Endothelial cell (in vitro differentiated cells): ENCODE data around the gene KIAA2012. TPM values are rescaled to one million over a fixed set of nuclear protein-coding genes. Genes with fewer than 3 reads are reported as not detected.

Experiments
- DNase-seq: peaks from one replicate; pipeline ENCODE4 v3.0.0; 2021; ENCODE audit warnings: low spot score
- H3K27ac Mint-ChIP-seq: one replicate; pipeline ENCODE4 v1.8.0; 2021; ENCODE audit warnings: mixed read lengths, inconsistent platforms; ENCODE audit not compliant: unreplicated experiment
- H3K27me3 Mint-ChIP-seq: one replicate; pipeline ENCODE4 v1.8.0; 2021; ENCODE audit warnings: mild to moderate bottlenecking, moderate library complexity, mixed read lengths, inconsistent platforms; ENCODE audit not compliant: unreplicated experiment
- H3K36me3 Mint-ChIP-seq: one replicate; pipeline ENCODE4 v1.8.0; 2021; ENCODE audit warnings: mild to moderate bottlenecking, low read depth, mixed read lengths, inconsistent platforms; ENCODE audit not compliant: unreplicated experiment
- H3K4me1 Mint-ChIP-seq: one replicate; pipeline ENCODE4 v1.8.0; 2021; ENCODE audit warnings: mild to moderate bottlenecking, mixed read lengths, inconsistent platforms; ENCODE audit not compliant: unreplicated experiment
- H3K4me3 Mint-ChIP-seq: one replicate; pipeline ENCODE4 v1.8.0; 2021; ENCODE audit warnings: mild to moderate bottlenecking, mixed read lengths, inconsistent platforms; ENCODE audit not compliant: unreplicated experiment
- H3K9me3 Mint-ChIP-seq: one replicate; pipeline ENCODE4 v1.8.0; 2021; ENCODE audit warnings: mixed read lengths, inconsistent platforms; ENCODE audit not compliant: unreplicated experiment
- total RNA-seq: library from RNA; stranded (reverse); fragmentation: NEBNext Ultra II Directional; extraction: Animal tissue kit (Norgen Biotek cat#: 25700); gene quantifications from one replicate; pipeline ENCODE4 v1.2.1, GENCODE V29; 2021; ENCODE audit not compliant: unreplicated experiment
- TF ChIP-seq, protein P1 (sequence below): fragments of 200-600 bp; sonication (generic); IDR thresholded peaks from one replicate; pipeline ENCODE4 v1.5.0; 2021; ENCODE audit warnings: antibody characterized with exemption; ENCODE audit not compliant: unreplicated experiment

Gene KIAA2012
- total RNA-seq, 1 donor from 2014 or later: 0.08 TPM

GRCh38 chr2:202049840-202050239, 23.2 kb upstream of the KIAA2012 start:
- H3K9me3 Mint-ChIP-seq: no peaks in the 10 kb centered on the region
- no peaks in the 10 kb centered on the region for H3K36me3 Mint-ChIP-seq
- H3K4me1 Mint-ChIP-seq: peaks cover 24% of the 10 kb centered on the region
- TF ChIP-seq, protein P1, sequence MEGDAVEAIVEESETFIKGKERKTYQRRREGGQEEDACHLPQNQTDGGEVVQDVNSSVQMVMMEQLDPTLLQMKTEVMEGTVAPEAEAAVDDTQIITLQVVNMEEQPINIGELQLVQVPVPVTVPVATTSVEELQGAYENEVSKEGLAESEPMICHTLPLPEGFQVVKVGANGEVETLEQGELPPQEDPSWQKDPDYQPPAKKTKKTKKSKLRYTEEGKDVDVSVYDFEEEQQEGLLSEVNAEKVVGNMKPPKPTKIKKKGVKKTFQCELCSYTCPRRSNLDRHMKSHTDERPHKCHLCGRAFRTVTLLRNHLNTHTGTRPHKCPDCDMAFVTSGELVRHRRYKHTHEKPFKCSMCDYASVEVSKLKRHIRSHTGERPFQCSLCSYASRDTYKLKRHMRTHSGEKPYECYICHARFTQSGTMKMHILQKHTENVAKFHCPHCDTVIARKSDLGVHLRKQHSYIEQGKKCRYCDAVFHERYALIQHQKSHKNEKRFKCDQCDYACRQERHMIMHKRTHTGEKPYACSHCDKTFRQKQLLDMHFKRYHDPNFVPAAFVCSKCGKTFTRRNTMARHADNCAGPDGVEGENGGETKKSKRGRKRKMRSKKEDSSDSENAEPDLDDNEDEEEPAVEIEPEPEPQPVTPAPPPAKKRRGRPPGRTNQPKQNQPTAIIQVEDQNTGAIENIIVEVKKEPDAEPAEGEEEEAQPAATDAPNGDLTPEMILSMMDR: no peak
- H3K27ac Mint-ChIP-seq: no peak overlapping the region
- peaks cover 2% of the 10 kb centered on the region for H3K27me3 Mint-ChIP-seq
- no peak overlapping the region for H3K4me3 Mint-ChIP-seq
- no peak for DNase-seq

- no peak overlapping the region for H3K27ac Mint-ChIP-seq
- TF ChIP-seq, protein P1: no peak
- no peaks in the 10 kb centered on the region for H3K9me3 Mint-ChIP-seq
- no peaks in the 10 kb centered on the region for H3K36me3 Mint-ChIP-seq
- no peak for DNase-seq
- H3K4me1 Mint-ChIP-seq: peaks cover 21% of the 10 kb centered on the region
- H3K27me3 Mint-ChIP-seq: peaks cover 2% of the 10 kb centered on the region
- H3K4me3 Mint-ChIP-seq: no peak overlapping the region
Observed at GRCh38 chr2:202050652-202051051, 22.4 kb upstream of the KIAA2012 start.

DNA sequence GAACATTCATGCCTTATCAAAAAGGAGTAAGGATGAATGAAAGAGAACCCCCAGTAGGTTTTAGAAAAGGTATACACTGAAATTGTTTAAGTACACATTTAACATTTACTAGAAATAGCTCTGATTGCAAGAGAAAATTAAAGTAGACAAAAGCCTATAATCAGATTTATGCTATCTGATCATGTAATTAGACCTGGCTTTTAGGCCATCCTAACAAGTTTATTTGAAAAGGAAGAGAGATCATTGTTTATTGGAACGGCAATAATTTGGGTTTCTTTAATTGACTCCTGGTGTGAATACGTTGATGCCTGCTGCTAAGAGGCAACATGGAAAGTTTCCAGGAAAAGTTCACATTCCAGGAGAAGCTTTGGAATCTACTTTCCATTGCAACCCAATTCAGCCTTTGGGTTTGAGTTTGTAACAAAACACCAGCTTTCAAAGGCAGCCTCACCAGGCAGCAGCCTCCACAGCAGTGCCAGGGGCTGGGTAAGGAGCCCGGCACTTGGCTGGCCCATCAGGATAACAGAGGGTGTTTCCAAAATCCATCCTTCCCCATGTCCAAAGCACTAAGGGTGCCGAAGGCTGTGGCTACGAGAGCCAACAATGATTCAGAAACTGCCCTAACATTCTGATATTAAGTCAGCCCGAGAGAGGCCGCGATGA, 21.4 kb upstream of the KIAA2012 start:
- Mint-ChIP-seq H3K36me3 (no peaks in the 10 kb centered on the region), H3K9me3 (no peaks in the 10 kb centered on the region), H3K27ac (no peak overlapping the region), H3K4me3 (no peak overlapping the region), H3K4me1 (peaks cover 13% of the 10 kb centered on the region), H3K27me3 (peaks cover 2% of the 10 kb centered on the region)
- no peak for DNase-seq
- TF ChIP-seq, protein P1: no peak

GRCh38 chr2:202052235-202052634, 20.8 kb upstream of the KIAA2012 start:
- TF ChIP-seq, protein P1: no peak
- no peak for DNase-seq
- H3K27ac Mint-ChIP-seq: no peak overlapping the region
- H3K9me3 Mint-ChIP-seq: no peaks in the 10 kb centered on the region
- no peaks in the 10 kb centered on the region for H3K36me3 Mint-ChIP-seq
- H3K27me3 Mint-ChIP-seq: peaks cover 2% of the 10 kb centered on the region
- H3K4me1 Mint-ChIP-seq: peaks cover 12% of the 10 kb centered on the region
- no peak overlapping the region for H3K4me3 Mint-ChIP-seq

DNA sequence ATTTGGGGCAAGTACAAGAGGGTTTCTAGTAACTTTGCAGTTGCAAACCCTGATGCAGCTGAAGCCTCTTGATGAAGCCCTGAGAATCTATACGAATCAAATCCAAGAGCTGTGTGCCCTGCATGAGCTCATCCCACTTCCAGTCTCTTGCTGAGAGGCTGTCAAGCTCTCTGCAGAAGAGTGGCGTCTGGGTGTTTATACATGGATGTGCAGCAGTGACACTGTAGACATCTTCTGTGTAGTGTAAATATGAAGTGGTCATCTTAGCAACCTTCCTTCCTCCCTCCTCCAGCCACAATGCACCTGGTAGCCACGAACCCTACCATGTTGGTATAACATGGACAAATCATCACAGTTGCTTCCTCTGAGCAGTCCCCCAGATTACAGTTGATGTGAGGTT, 18.4 kb upstream of the KIAA2012 start:
- TF ChIP-seq, protein P1: no peak
- Mint-ChIP-seq H3K4me3 (no peak overlapping the region), H3K4me1 (peaks cover 10% of the 10 kb centered on the region), H3K27ac (no peak overlapping the region), H3K27me3 (no peaks in the 10 kb centered on the region), H3K9me3 (no peaks in the 10 kb centered on the region), H3K36me3 (no peaks in the 10 kb centered on the region)
- DNase-seq: no peak
